C4-2B (cell line): ENCODE data around the gene GLCE.
"Not testable (repeated sequence)": the region's sequence is repeated elsewhere in the genome, so short reads cannot be mapped to it uniquely, and the experiment has no call there.

ENCODE experiments used
- CTCF ChIP-seq: fragments of 450-650 bp; conservative IDR thresholded peaks from 2 replicates; pipeline ENCODE4 v1.5.1; 2017; ENCODE audit warnings: mild to moderate bottlenecking
- ZFX ChIP-seq: fragments of 450-650 bp; IDR thresholded peaks from 2 replicates; pipeline ENCODE4 v1.6.1; 2017

GRCh38 chr15:69169540-69169939 lies 9.1 kb downstream of the GLCE start:
- TF ChIP-seq CTCF, ZFX: not testable (repeated sequence)
